GM21619 (cell line): ENCODE data around the gene THAP11.
"Not testable (repeated sequence)": the region's sequence is repeated elsewhere in the genome, so short reads cannot be mapped to it uniquely, and the experiment has no call there.

Source experiments
- ATAC-seq: cut with Tn5 transposase; IDR thresholded peaks from one replicate; pipeline ENCODE4 v1.9.1; 2021; ENCODE audit not compliant: unreplicated experiment

The THAP11 gene

GRCh38 chr16:67834242-67834614 lies 7.9 kb upstream of the THAP11 start:
- no peak for ATAC-seq

- not testable (repeated sequence) for ATAC-seq
These were observed 4.9 kb upstream of the THAP11 start for GRCh38 chr16:67837190-67837589.

- ATAC-seq: no peak
These were observed 4.3 kb upstream of the THAP11 start for GRCh38 chr16:67837811-67838210.

GRCh38 chr16:67841198-67841815 lies 813 bp upstream of the THAP11 start:
- ATAC-seq: no peak

- ATAC-seq: peak; percentile 6
These were observed 606 bp downstream of the THAP11 start for GRCh38 chr16:67842509-67843342.

GRCh38 chr16:67843343-67843765 lies 1.2 kb downstream of the THAP11 start:
- no peak for ATAC-seq

- ATAC-seq: no peak
These were observed 2.4 kb downstream of the THAP11 start for GRCh38 chr16:67844497-67844896.

- ATAC-seq: no peak
These were observed 3.4 kb downstream of the THAP11 start for GRCh38 chr16:67845291-67846062.

- no peak for ATAC-seq
These were observed 3.9 kb downstream of the THAP11 start for GRCh38 chr16:67846063-67846319.

- ATAC-seq: peak; percentile 46
These were observed 4.4 kb downstream of the THAP11 start, which contains the start of gene NUTF2 for GRCh38 chr16:67846320-67847063. TSS of gene NUTF2 (plus strand) at chr16:67846933. CDS start at chr16:67865131, 18,198 bp downstream.

GRCh38 chr16:67847064-67847861 lies 5.1 kb downstream of the THAP11 start, which contains the start of gene CENPT:
TSS of gene CENPT (minus strand) at chr16:67847693. CDS start at chr16:67833859, 13,834 bp downstream.
- peak; percentile 33 for ATAC-seq

GRCh38 chr16:67848118-67848517 lies 6.0 kb downstream of the THAP11 start:
- ATAC-seq: no peak

GRCh38 chr16:67853670-67854069 lies 11.6 kb downstream of the THAP11 start:
- ATAC-seq: no peak

- no peak for ATAC-seq
These were observed 13.7 kb downstream of the THAP11 start for GRCh38 chr16:67855789-67856188.

GRCh38 chr16:67856927-67857546 lies 14.9 kb downstream of the THAP11 start:
- ATAC-seq: no peak

- ATAC-seq: no peak
These were observed 15.6 kb downstream of the THAP11 start for GRCh38 chr16:67857547-67858233.

GRCh38 chr16:67858500-67858899 lies 16.4 kb downstream of the THAP11 start:
- no peak for ATAC-seq

- no peak for ATAC-seq
These were observed 18.7 kb downstream of the THAP11 start for GRCh38 chr16:67860589-67861398.
